Epithelial cell of proximal tubule (primary cell): ENCODE data around the gene MACROH2A2. TPM values are rescaled to one million over a fixed set of nuclear protein-coding genes. Genes with fewer than 3 reads are reported as not detected.

Source experiments
- DNase-seq: peaks from one replicate; pipeline ENCODE4 v3.0.0-alpha.2; 2011; ENCODE audit warnings: low read depth
- H3K4me3 ChIP-seq: 2 replicates; pipeline ENCODE4 v1.5.1; 2011; ENCODE audit warnings: low read depth, mild to moderate bottlenecking, low read length
- CTCF ChIP-seq: conservative IDR thresholded peaks from 2 replicates; pipeline ENCODE4 v1.5.1; 2012; ENCODE audit warnings: low read depth, mild to moderate bottlenecking, low read length
- total RNA-seq: library from RNA; depleted of rRNA; stranded (reverse); fragments of >200 nt; gene quantifications from 2 replicates; pipeline ENCODE4 v1.2.3, GENCODE V29; 2015

MACROH2A2 gene
- total RNA-seq, 1 donor from 2014 or later, result 62.8 TPM

GRCh38 chr10:70144372-70145110, 91.9 kb downstream of the MACROH2A2 start:
- DNase-seq, result no peak
- H3K4me3 ChIP-seq, result peak overlapping the region; percentile 82
- no peak for TF ChIP-seq CTCF

GRCh38 chr10:70145166-70145665, 92.6 kb downstream of the MACROH2A2 start:
- H3K4me3 ChIP-seq, result peak overlapping the region; percentile 82
- DNase-seq, result no peak
- no peak for TF ChIP-seq CTCF

- no peak for DNase-seq
- TF ChIP-seq CTCF, result peak; percentile 39
- peak overlapping the region; percentile 82 for H3K4me3 ChIP-seq
Measured at GRCh38 chr10:70145666-70146488, 93.2 kb downstream of the MACROH2A2 start.

- TF ChIP-seq CTCF, result peak; percentile 72
- peak; percentile 89 for DNase-seq
- H3K4me3 ChIP-seq, result peak within 1 kb of the TSS; percentile 82
Measured at GRCh38 chr10:70146489-70147258, 94.0 kb downstream of the MACROH2A2 start, which contains the start of gene TYSND1. Gene TYSND1 (minus strand): TSS chr10:70146700. CDS start chr10:70146586, 114 bp downstream.

GRCh38 chr10:70147259-70147625, 94.6 kb downstream of the MACROH2A2 start:
- H3K4me3 ChIP-seq, result peak overlapping the region; percentile 82
- TF ChIP-seq CTCF, result no peak
- no peak for DNase-seq

- no peak for DNase-seq
- H3K4me3 ChIP-seq, result no peak overlapping the region
- TF ChIP-seq CTCF, result no peak
Measured at GRCh38 chr10:70148516-70148915, 95.9 kb downstream of the MACROH2A2 start.
